Measurements from ENCODE around the gene FGF14.

FGF14 gene

DNA sequence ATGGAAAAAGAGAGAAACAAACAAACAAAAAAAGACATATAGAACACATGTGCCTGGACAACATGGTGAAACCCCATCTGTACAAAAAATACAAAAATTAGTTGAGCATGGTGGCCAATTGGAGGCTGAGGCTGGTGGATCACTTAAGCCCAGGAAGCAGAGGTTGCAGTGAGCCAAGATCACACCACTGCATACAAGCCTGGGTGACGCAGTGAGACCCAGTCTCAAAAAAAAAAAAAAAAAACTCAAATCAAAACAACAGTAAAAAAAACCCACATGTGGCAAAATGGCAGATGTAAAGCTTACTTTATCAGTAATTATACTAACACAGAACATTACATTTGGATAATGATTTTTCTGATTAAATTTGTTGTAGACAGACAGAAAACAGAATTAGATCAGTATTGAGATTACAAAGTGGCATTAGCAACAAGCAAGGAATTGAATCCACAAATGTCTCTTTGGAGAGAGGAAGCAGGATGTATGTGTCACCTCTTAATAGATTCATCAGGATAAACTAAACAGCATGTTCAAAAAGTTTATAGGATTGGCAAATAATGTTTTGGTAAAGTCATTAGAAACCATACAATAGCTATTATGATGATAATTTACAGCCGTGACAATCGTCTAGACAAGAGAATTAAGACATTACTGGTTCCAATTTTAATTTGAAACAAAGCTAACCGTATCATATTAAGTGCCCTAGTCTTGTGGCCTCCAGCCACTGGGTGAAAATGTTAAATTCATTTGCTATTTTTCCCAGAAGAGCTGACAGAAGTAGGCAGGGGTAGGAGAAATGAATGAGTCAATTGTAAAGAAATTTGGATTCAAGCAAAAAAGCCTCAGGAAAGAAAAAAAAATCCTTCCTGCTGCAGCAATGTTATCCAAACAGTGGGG lies 206.0 kb downstream of the FGF14 start:
- Histone ChIP-seq H3K36me3 (replicated peaks in 1 of 2; ENCODE audit: control insufficient read depth in 2 of 2, insufficient read depth in 2 of 2, low read length in 2 of 2) (no peaks in the 10 kb centered on the region), H3K9ac (ENCODE audit: low read depth, low read length, poor library complexity) (no peak overlapping the region), H2BK15ac (ENCODE audit: low read length) (no peak overlapping the region), H3K18ac (ENCODE audit: low read length) (no peak overlapping the region), H3K4me1 (ENCODE audit: control insufficient read depth in 2 of 2, insufficient read depth in 1 of 2, low read depth in 1 of 2, low read length in 2 of 2) (peaks cover 0 to 13% of the 10 kb centered on the region in 2 donors), H2AK5ac (ENCODE audit: low read depth, low read length) (no peak overlapping the region), H3K14ac (ENCODE audit: low read length) (no peak overlapping the region), H4K91ac (ENCODE audit: low read depth, low read length, poor library complexity) (no peak overlapping the region), H2BK5ac (ENCODE audit: low read length) (no peak overlapping the region), H2BK12ac (ENCODE audit: low read length) (no peak overlapping the region), H2AFZ (ENCODE audit: low read length) (peak overlapping the region; percentile 62), H3K4me3 (ENCODE audit: low read length in 2 of 2) (no peak overlapping the region), H3K23ac (ENCODE audit: low read depth, low read length, poor library complexity) (no peak overlapping the region), H2BK120ac (ENCODE audit: low read depth, low read length) (no peak overlapping the region), H3K27me3 (ENCODE audit: control insufficient read depth in 3 of 3, insufficient read depth in 3 of 3, low read depth in 1 of 3, low read length in 3 of 3) (no peaks in the 10 kb centered on the region), H4K8ac (ENCODE audit: low read depth, low read length) (no peak overlapping the region), H3K4me2 (ENCODE audit: insufficient read depth, low read length, poor library complexity, severe bottlenecking) (no peak overlapping the region), H3K27ac (replicated peaks; ENCODE audit: low read length) (no peak overlapping the region), H3K4ac (ENCODE audit: low read length) (no peak overlapping the region), H3K79me1 (ENCODE audit: low read depth, low read length) (no peaks in the 10 kb centered on the region), H3K9me3 (replicated peaks in 1 of 2; ENCODE audit: control insufficient read depth in 2 of 2, insufficient read depth in 1 of 2, low read depth in 1 of 2, low read length in 2 of 2) (peaks cover 0 to 11% of the 10 kb centered on the region in 2 donors)
- WGBS, 2 donors (ENCODE audit: extremely low coverage in 2 of 2, insufficient read length in 2 of 2, insufficient replicate concordance in 1 of 2), result no CpG with 5 or more reads among the region's 4 CpGs
- no peak for DNase-seq (ENCODE audit: low spot score)

DNA sequence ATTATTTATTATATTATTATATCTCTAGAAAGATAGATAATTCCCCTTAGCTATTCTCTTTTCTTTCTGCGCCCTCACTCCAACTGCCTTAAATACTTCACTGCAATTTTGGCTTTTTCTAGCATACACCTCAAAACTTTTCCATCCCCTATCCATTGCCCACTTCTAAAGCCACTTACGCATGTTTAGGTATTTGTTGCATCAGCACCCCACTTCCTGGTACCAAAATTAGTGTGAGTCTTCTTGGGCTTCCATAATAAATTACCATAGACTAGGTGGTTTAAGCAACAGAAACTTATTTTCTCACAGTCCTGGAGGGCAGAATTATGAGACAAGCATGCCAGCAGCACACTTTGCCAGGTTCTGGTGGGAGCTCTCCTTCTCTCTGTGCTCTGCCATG lies 209.0 kb downstream of the FGF14 start:
- no peak overlapping the region for H4K8ac ChIP-seq (ENCODE audit: low read depth, low read length)
- peaks cover 0 to 13% of the 10 kb centered on the region in 2 donors for H3K4me1 ChIP-seq (ENCODE audit: control insufficient read depth in 2 of 2, insufficient read depth in 1 of 2, low read depth in 1 of 2, low read length in 2 of 2)
- no peak overlapping the region for H2BK5ac ChIP-seq (ENCODE audit: low read length)
- no peak overlapping the region for H3K18ac ChIP-seq (ENCODE audit: low read length)
- H2BK15ac ChIP-seq (ENCODE audit: low read length), result no peak overlapping the region
- no peak overlapping the region for H3K14ac ChIP-seq (ENCODE audit: low read length)
- peaks cover 2 to 14% of the 10 kb centered on the region in 2 donors for H3K9me3 ChIP-seq (replicated peaks in 1 of 2; ENCODE audit: control insufficient read depth in 2 of 2, insufficient read depth in 1 of 2, low read depth in 1 of 2, low read length in 2 of 2)
- no peak overlapping the region for H3K23ac ChIP-seq (ENCODE audit: low read depth, low read length, poor library complexity)
- H3K27me3 ChIP-seq (ENCODE audit: control insufficient read depth in 3 of 3, insufficient read depth in 3 of 3, low read depth in 1 of 3, low read length in 3 of 3), result no peaks in the 10 kb centered on the region
- H3K27ac ChIP-seq (replicated peaks; ENCODE audit: low read length), result no peak overlapping the region
- no peak overlapping the region for H4K91ac ChIP-seq (ENCODE audit: low read depth, low read length, poor library complexity)
- H3K36me3 ChIP-seq (replicated peaks in 1 of 2; ENCODE audit: control insufficient read depth in 2 of 2, insufficient read depth in 2 of 2, low read length in 2 of 2), result no peaks in the 10 kb centered on the region
- no CpG with 5 or more reads among the region's 2 CpGs for WGBS, 2 donors (ENCODE audit: extremely low coverage in 2 of 2, insufficient read length in 2 of 2, insufficient replicate concordance in 1 of 2)
- H2BK12ac ChIP-seq (ENCODE audit: low read length), result no peak overlapping the region
- no peak overlapping the region for H3K4me2 ChIP-seq (ENCODE audit: insufficient read depth, low read length, poor library complexity, severe bottlenecking)
- no peaks in the 10 kb centered on the region for H3K79me1 ChIP-seq (ENCODE audit: low read depth, low read length)
- no peak overlapping the region for H3K4ac ChIP-seq (ENCODE audit: low read length)
- H2AK5ac ChIP-seq (ENCODE audit: low read depth, low read length), result no peak overlapping the region
- H3K4me3 ChIP-seq (ENCODE audit: low read length in 2 of 2), result no peak overlapping the region
- H2BK120ac ChIP-seq (ENCODE audit: low read depth, low read length), result no peak overlapping the region
- no peak for DNase-seq (ENCODE audit: low spot score)
- H2AFZ ChIP-seq (ENCODE audit: low read length), result no peak overlapping the region
- no peak overlapping the region for H3K9ac ChIP-seq (ENCODE audit: low read depth, low read length, poor library complexity)

DNA sequence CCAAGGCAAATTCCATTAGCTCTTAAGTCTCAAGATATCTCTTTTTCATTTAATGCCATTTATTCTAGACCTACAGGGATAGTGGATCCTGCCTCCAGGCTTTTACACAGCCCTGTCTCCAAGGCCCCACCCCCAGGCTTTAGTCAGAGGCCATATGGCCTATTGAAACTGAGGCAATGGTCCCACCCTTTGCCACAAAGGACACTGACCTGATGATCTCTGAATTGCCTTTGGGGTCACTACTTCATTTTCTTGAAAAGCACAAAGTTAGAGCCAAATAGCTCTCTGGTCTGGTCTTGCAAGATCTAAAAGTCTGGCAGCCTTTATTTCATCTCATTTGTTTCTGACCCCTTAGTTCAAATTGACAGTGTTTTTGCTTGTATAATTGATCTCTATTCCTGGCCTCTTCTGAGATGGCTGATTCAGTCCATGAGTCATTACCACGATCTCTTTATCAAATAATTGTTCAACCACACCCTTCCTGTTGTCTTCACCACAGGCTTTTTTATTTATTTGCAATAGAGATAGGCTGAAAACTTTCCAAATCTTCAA lies 209.8 kb downstream of the FGF14 start:
- peak; percentile 2 for DNase-seq (ENCODE audit: low spot score)
- Histone ChIP-seq H2BK15ac (ENCODE audit: low read length) (no peak overlapping the region), H2BK120ac (ENCODE audit: low read depth, low read length) (no peak overlapping the region), H3K36me3 (replicated peaks in 1 of 2; ENCODE audit: control insufficient read depth in 2 of 2, insufficient read depth in 2 of 2, low read length in 2 of 2) (no peaks in the 10 kb centered on the region), H3K27me3 (ENCODE audit: control insufficient read depth in 3 of 3, insufficient read depth in 3 of 3, low read depth in 1 of 3, low read length in 3 of 3) (no peaks in the 10 kb centered on the region), H2BK5ac (ENCODE audit: low read length) (no peak overlapping the region), H3K9me3 (replicated peaks in 1 of 2; ENCODE audit: control insufficient read depth in 2 of 2, insufficient read depth in 1 of 2, low read depth in 1 of 2, low read length in 2 of 2) (peaks cover 2 to 14% of the 10 kb centered on the region in 2 donors), H2AFZ (ENCODE audit: low read length) (no peak overlapping the region), H3K27ac (replicated peaks; ENCODE audit: low read length) (no peak overlapping the region), H3K18ac (ENCODE audit: low read length) (no peak overlapping the region), H3K23ac (ENCODE audit: low read depth, low read length, poor library complexity) (no peak overlapping the region), H4K91ac (ENCODE audit: low read depth, low read length, poor library complexity) (no peak overlapping the region), H2AK5ac (ENCODE audit: low read depth, low read length) (no peak overlapping the region), H3K9ac (ENCODE audit: low read depth, low read length, poor library complexity) (no peak overlapping the region), H4K8ac (ENCODE audit: low read depth, low read length) (no peak overlapping the region), H2BK12ac (ENCODE audit: low read length) (no peak overlapping the region), H3K4me1 (ENCODE audit: control insufficient read depth in 2 of 2, insufficient read depth in 1 of 2, low read depth in 1 of 2, low read length in 2 of 2) (peaks cover 0 to 13% of the 10 kb centered on the region in 2 donors), H3K79me1 (ENCODE audit: low read depth, low read length) (no peaks in the 10 kb centered on the region), H3K4me3 (ENCODE audit: low read length in 2 of 2) (no peak overlapping the region), H3K4ac (ENCODE audit: low read length) (no peak overlapping the region), H3K14ac (ENCODE audit: low read length) (no peak overlapping the region), H3K4me2 (ENCODE audit: insufficient read depth, low read length, poor library complexity, severe bottlenecking) (no peak overlapping the region)
- no CpG with 5 or more reads among the region's 1 CpG for WGBS, 2 donors (ENCODE audit: extremely low coverage in 2 of 2, insufficient read length in 2 of 2, insufficient replicate concordance in 1 of 2)

GRCh38 chr13:102190930-102191329 lies 210.9 kb downstream of the FGF14 start:
- H2BK15ac ChIP-seq (ENCODE audit: low read length), result no peak overlapping the region
- H3K23ac ChIP-seq (ENCODE audit: low read depth, low read length, poor library complexity), result no peak overlapping the region
- H4K91ac ChIP-seq (ENCODE audit: low read depth, low read length, poor library complexity), result no peak overlapping the region
- H3K36me3 ChIP-seq (replicated peaks in 1 of 2; ENCODE audit: control insufficient read depth in 2 of 2, insufficient read depth in 2 of 2, low read length in 2 of 2), result peaks cover 0 to 2% of the 10 kb centered on the region in 2 donors
- peaks cover 3% of the 10 kb centered on the region for H3K79me1 ChIP-seq (ENCODE audit: low read depth, low read length)
- no peak overlapping the region for H3K14ac ChIP-seq (ENCODE audit: low read length)
- no peak overlapping the region for H2AFZ ChIP-seq (ENCODE audit: low read length)
- DNase-seq (ENCODE audit: low spot score), result no peak
- no peak overlapping the region for H2BK12ac ChIP-seq (ENCODE audit: low read length)
- no peak overlapping the region for H2AK5ac ChIP-seq (ENCODE audit: low read depth, low read length)
- H3K4me3 ChIP-seq (ENCODE audit: low read length in 2 of 2), result no peak overlapping the region
- no peaks in the 10 kb centered on the region for H3K27me3 ChIP-seq (ENCODE audit: control insufficient read depth in 3 of 3, insufficient read depth in 3 of 3, low read depth in 1 of 3, low read length in 3 of 3)
- H2BK5ac ChIP-seq (ENCODE audit: low read length), result no peak overlapping the region
- no peak overlapping the region for H3K4ac ChIP-seq (ENCODE audit: low read length)
- no CpG with 5 or more reads among the region's 2 CpGs for WGBS, 2 donors (ENCODE audit: extremely low coverage in 2 of 2, insufficient read length in 2 of 2, insufficient replicate concordance in 1 of 2)
- H4K8ac ChIP-seq (ENCODE audit: low read depth, low read length), result no peak overlapping the region
- no peak overlapping the region for H3K27ac ChIP-seq (replicated peaks; ENCODE audit: low read length)
- H3K4me1 ChIP-seq (ENCODE audit: control insufficient read depth in 2 of 2, insufficient read depth in 1 of 2, low read depth in 1 of 2, low read length in 2 of 2), result peaks cover 0 to 11% of the 10 kb centered on the region in 2 donors
- no peak overlapping the region for H2BK120ac ChIP-seq (ENCODE audit: low read depth, low read length)
- H3K9ac ChIP-seq (ENCODE audit: low read depth, low read length, poor library complexity), result no peak overlapping the region
- H3K4me2 ChIP-seq (ENCODE audit: insufficient read depth, low read length, poor library complexity, severe bottlenecking), result no peak overlapping the region
- peaks cover 2 to 14% of the 10 kb centered on the region in 2 donors for H3K9me3 ChIP-seq (replicated peaks in 1 of 2; ENCODE audit: control insufficient read depth in 2 of 2, insufficient read depth in 1 of 2, low read depth in 1 of 2, low read length in 2 of 2)
- no peak overlapping the region for H3K18ac ChIP-seq (ENCODE audit: low read length)

Data from neuronal stem cell (in vitro differentiated cells).